Neural cell (in vitro differentiated cells): ENCODE results near the gene ANXA5. TPM values are rescaled to one million over a fixed set of nuclear protein-coding genes. Genes with fewer than 3 reads are reported as not detected.

Experiments
- H2AFZ ChIP-seq: fragments of 200-600, 300-800 bp; sonication (generic), shearing (Covaris generic); 2 replicates; pipeline ENCODE4 v1.6.0; 2014; ENCODE audit warnings: low read depth, mild to moderate bottlenecking, antibody characterized with exemption, low read length, moderate library complexity
- H3F3A ChIP-seq: fragments of 200-600 bp; shearing (Covaris generic); 2 replicates; pipeline ENCODE4 v1.6.1; 2016; ENCODE audit warnings: mild to moderate bottlenecking, moderate library complexity, mixed read lengths, antibody characterized with exemption, low read length; ENCODE audit not compliant: insufficient read depth, poor library complexity, severe bottlenecking
- H3K27ac ChIP-seq: fragments of 200-600, 300-800 bp; sonication (generic), shearing (Covaris generic); 2 replicates; pipeline ENCODE4 v1.5.1; 2014; ENCODE audit warnings: mild to moderate bottlenecking, low read length, moderate library complexity
- H3K27me3 ChIP-seq: fragments of 300-800, 200-600 bp; sonication (generic), shearing (Covaris generic); 2 replicates; pipeline ENCODE4 v1.6.0; 2014; ENCODE audit warnings: mild to moderate bottlenecking, low read depth, low read length, moderate library complexity; ENCODE audit not compliant: insufficient read depth
- H3K36me3 ChIP-seq: fragments of 300-800, 200-600 bp; sonication (generic), shearing (Covaris generic); 2 replicates; pipeline ENCODE4 v1.5.1; 2014; ENCODE audit warnings: mild to moderate bottlenecking, antibody characterized with exemption, low read length, moderate library complexity; ENCODE audit not compliant: insufficient read depth
- H3K4me2 ChIP-seq: fragments of 300-800, 200-600 bp; sonication (generic), shearing (Covaris generic); 2 replicates; pipeline ENCODE4 v1.6.0; 2014; ENCODE audit warnings: mild to moderate bottlenecking, low read length
- H3K4me3 ChIP-seq: fragments of 300-800, 200-600 bp; sonication (generic), shearing (Covaris generic); 2 replicates; pipeline ENCODE4 v1.5.1; 2014; ENCODE audit warnings: mild to moderate bottlenecking, low read length, moderate library complexity
- H3K79me2 ChIP-seq: fragments of 200-600 bp; shearing (Covaris generic); replicated peaks from 2 replicates; pipeline ENCODE4 v1.6.0; 2014; ENCODE audit warnings: mild to moderate bottlenecking, low read length, moderate library complexity; ENCODE audit not compliant: insufficient read depth
- H3K9ac ChIP-seq: fragments of 300-800, 200-600 bp; sonication (generic), shearing (Covaris generic); 2 replicates; pipeline ENCODE4 v1.6.1; 2016; ENCODE audit warnings: mild to moderate bottlenecking, low read length, mixed read lengths
- H3K9me2 ChIP-seq: fragments of 200-600 bp; shearing (Covaris generic); 2 replicates; pipeline ENCODE4 v1.6.1; 2016; ENCODE audit warnings: mild to moderate bottlenecking, low read length, mixed read lengths; ENCODE audit not compliant: insufficient read depth
- H3K9me3 ChIP-seq: fragments of 200-600, 300-800 bp; sonication (generic), shearing (Covaris generic); 2 replicates; pipeline ENCODE4 v1.6.1; 2016; ENCODE audit warnings: mild to moderate bottlenecking, mixed run types, low read length, moderate library complexity, mixed read lengths
- H4K20me1 ChIP-seq: fragments of 200-600 bp; shearing (Covaris generic); 2 replicates; pipeline ENCODE4 v1.6.1; 2016; ENCODE audit warnings: mild to moderate bottlenecking, mixed run types; ENCODE audit not compliant: insufficient read depth
- EP300 ChIP-seq: fragments of 450-650 bp; conservative IDR thresholded peaks from 2 replicates; pipeline ENCODE4 v1.6.1; 2014; ENCODE audit warnings: antibody characterized with exemption, mild to moderate bottlenecking, moderate library complexity; ENCODE audit not compliant: poor library complexity, severe bottlenecking
- EZH2 ChIP-seq: fragments of 200-600, 300-800 bp; shearing (Covaris generic), sonication (generic); IDR thresholded peaks from 2 replicates; pipeline ENCODE4 v1.6.1; 2014; ENCODE audit warnings: antibody characterized with exemption, low read length, borderline replicate concordance, mild to moderate bottlenecking; ENCODE audit not compliant: insufficient read depth, poor library complexity, severe bottlenecking
- MXI1 ChIP-seq: fragments of 450-650 bp; conservative IDR thresholded peaks from 2 replicates; pipeline ENCODE4 v1.6.1; 2014; ENCODE audit warnings: antibody characterized with exemption, mild to moderate bottlenecking; ENCODE audit not compliant: poor library complexity, severe bottlenecking
- POLR2AphosphoS5 ChIP-seq: IDR thresholded peaks from 2 replicates; pipeline ENCODE4 v1.6.1; 2012
- RAD21 ChIP-seq: fragments of 450-650 bp; conservative IDR thresholded peaks from 2 replicates; pipeline ENCODE4 v1.6.1; 2014; ENCODE audit warnings: antibody characterized with exemption, mild to moderate bottlenecking, moderate library complexity
- SMC3 ChIP-seq: fragments of 450-650 bp; conservative IDR thresholded peaks from 2 replicates; pipeline ENCODE4 v1.6.1; 2014; ENCODE audit warnings: antibody characterized with exemption, mild to moderate bottlenecking, moderate library complexity; ENCODE audit not compliant: poor library complexity
- TAF1 ChIP-seq: IDR thresholded peaks from 2 replicates; pipeline ENCODE4 v1.6.1; 2012; ENCODE audit warnings: low read depth
- polyA plus RNA-seq: library from polyadenylated mRNA; depleted of rRNA; stranded (reverse); fragments of >200 nt; gene quantifications from 2 replicates; pipeline ENCODE4 v1.2.3, GENCODE V29; 2014
- TF ChIP-seq, protein P1 (sequence below): fragments of 450-650 bp; IDR thresholded peaks from 2 replicates; pipeline ENCODE4 v1.5.1; 2014; ENCODE audit warnings: antibody characterized with exemption, mild to moderate bottlenecking, moderate library complexity; ENCODE audit not compliant: poor library complexity, severe bottlenecking
- TF ChIP-seq, protein P2 (sequence below): IDR thresholded peaks from 2 replicates; pipeline ENCODE4 v1.6.1; 2012; ENCODE audit warnings: borderline replicate concordance

ANXA5 gene
- polyA plus RNA-seq, 1 donor from 2014 or later: 8.1 TPM

DNA sequence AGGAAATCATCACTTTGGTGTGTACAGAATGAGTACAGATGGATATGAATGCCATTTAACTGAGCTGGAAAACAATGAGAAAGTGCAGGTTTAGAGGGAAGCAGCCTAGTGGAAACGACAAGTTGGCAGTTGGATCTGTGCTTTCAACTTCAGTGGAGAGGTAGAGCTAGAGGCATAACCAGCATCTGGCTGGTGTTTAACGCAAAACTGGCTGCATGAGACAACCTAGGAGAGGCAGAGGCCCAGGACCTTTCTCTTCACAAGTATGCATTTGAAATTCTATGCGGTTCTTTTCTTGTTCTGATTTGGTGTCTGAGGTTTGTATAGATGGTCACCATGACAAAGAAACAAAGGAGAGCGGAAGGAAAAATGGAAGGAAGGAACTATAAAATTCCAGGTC is 63.1 kb downstream of the ANXA5 start:
- no peak overlapping the region for H2AFZ ChIP-seq
- H3K9me3 ChIP-seq: no peaks in the 10 kb centered on the region
- H3K4me2 ChIP-seq: no peak overlapping the region
- no peaks in the 10 kb centered on the region for H3K9me2 ChIP-seq
- no peaks in the 10 kb centered on the region for H4K20me1 ChIP-seq
- H3F3A ChIP-seq: no peaks in the 10 kb centered on the region
- H3K9ac ChIP-seq: no peak overlapping the region
- H3K27me3 ChIP-seq: no peaks in the 10 kb centered on the region
- no peak overlapping the region for H3K27ac ChIP-seq
- H3K36me3 ChIP-seq: no peaks in the 10 kb centered on the region
- H3K4me3 ChIP-seq: no peak overlapping the region
- no peaks in the 10 kb centered on the region for H3K79me2 ChIP-seq
- no peak for TF ChIP-seq SMC3
- no peak for TF ChIP-seq POLR2AphosphoS5
- no peak for TF ChIP-seq RAD21
- no peak for TF ChIP-seq EZH2
- TF ChIP-seq, protein P1, sequence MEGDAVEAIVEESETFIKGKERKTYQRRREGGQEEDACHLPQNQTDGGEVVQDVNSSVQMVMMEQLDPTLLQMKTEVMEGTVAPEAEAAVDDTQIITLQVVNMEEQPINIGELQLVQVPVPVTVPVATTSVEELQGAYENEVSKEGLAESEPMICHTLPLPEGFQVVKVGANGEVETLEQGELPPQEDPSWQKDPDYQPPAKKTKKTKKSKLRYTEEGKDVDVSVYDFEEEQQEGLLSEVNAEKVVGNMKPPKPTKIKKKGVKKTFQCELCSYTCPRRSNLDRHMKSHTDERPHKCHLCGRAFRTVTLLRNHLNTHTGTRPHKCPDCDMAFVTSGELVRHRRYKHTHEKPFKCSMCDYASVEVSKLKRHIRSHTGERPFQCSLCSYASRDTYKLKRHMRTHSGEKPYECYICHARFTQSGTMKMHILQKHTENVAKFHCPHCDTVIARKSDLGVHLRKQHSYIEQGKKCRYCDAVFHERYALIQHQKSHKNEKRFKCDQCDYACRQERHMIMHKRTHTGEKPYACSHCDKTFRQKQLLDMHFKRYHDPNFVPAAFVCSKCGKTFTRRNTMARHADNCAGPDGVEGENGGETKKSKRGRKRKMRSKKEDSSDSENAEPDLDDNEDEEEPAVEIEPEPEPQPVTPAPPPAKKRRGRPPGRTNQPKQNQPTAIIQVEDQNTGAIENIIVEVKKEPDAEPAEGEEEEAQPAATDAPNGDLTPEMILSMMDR: no peak
- TF ChIP-seq TAF1: no peak
- no peak for TF ChIP-seq MXI1
- no peak for TF ChIP-seq EP300
- TF ChIP-seq, protein P2, sequence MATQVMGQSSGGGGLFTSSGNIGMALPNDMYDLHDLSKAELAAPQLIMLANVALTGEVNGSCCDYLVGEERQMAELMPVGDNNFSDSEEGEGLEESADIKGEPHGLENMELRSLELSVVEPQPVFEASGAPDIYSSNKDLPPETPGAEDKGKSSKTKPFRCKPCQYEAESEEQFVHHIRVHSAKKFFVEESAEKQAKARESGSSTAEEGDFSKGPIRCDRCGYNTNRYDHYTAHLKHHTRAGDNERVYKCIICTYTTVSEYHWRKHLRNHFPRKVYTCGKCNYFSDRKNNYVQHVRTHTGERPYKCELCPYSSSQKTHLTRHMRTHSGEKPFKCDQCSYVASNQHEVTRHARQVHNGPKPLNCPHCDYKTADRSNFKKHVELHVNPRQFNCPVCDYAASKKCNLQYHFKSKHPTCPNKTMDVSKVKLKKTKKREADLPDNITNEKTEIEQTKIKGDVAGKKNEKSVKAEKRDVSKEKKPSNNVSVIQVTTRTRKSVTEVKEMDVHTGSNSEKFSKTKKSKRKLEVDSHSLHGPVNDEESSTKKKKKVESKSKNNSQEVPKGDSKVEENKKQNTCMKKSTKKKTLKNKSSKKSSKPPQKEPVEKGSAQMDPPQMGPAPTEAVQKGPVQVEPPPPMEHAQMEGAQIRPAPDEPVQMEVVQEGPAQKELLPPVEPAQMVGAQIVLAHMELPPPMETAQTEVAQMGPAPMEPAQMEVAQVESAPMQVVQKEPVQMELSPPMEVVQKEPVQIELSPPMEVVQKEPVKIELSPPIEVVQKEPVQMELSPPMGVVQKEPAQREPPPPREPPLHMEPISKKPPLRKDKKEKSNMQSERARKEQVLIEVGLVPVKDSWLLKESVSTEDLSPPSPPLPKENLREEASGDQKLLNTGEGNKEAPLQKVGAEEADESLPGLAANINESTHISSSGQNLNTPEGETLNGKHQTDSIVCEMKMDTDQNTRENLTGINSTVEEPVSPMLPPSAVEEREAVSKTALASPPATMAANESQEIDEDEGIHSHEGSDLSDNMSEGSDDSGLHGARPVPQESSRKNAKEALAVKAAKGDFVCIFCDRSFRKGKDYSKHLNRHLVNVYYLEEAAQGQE: no peak

DNA sequence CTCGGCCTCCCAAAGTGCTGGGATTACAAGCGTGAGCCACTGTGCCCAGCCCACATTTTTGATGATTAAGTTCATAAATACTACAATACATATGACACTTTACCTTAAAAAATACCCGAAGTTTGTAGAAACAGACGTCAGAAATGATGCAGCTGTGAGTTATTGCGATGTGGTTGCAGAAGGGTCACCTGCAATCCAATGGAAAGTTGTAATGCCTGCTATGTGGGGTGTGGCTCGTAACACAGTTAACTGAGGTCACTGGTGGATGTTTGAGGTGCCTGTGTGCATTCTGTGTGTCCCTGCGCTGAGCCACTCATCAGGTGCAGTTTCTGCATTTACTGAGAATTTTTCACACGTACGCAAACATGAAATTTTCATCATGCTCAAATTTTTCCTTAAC is 64.1 kb downstream of the ANXA5 start:
- H3K36me3 ChIP-seq: no peaks in the 10 kb centered on the region
- H3K27me3 ChIP-seq: no peaks in the 10 kb centered on the region

More for the DNA sequence above, 64.1 kb downstream of the ANXA5 start:
- Histone ChIP-seq H3F3A (no peaks in the 10 kb centered on the region), H3K79me2 (no peaks in the 10 kb centered on the region), H3K9me2 (no peaks in the 10 kb centered on the region), H3K9me3 (no peaks in the 10 kb centered on the region), H3K4me3 (no peak overlapping the region), H2AFZ (no peak overlapping the region), H4K20me1 (no peaks in the 10 kb centered on the region), H3K9ac (no peak overlapping the region), H3K27ac (no peak overlapping the region), H3K4me2 (no peak overlapping the region)
- TF ChIP-seq, protein P1: no peak

Other genes with a start within 250 kb of the ANXA5 start
- 0.17 TPM in 1 of 2 replicates, not detected in the other for gene SMIM43, start 68.2 kb upstream of the ANXA5 start, polyA plus RNA-seq
- 67.3 and 67.4 TPM in 2 replicates for gene EXOSC9, start 104.3 kb upstream of the ANXA5 start, polyA plus RNA-seq
- 7.5 and 8.6 TPM in 2 replicates for gene CCNA2, start 126.9 kb upstream of the ANXA5 start, polyA plus RNA-seq
- gene BBS7, start 173.5 kb upstream of the ANXA5 start, polyA plus RNA-seq: 44.6 and 60.9 TPM in 2 replicates